HL-60 (cell line): ENCODE measurements around the gene MYO15A.

Experiments used
- DNase-seq, 2 experiments: peaks; one replicate each; pipeline ENCODE4 v3.0.0-alpha.2; 2010 to 2020; ENCODE audit warnings: low read depth in 1 of 2, low spot score in 1 of 2
- H3K27ac ChIP-seq: fragments of 250-450 bp; sonication (Bioruptor Pico); replicated peaks from 2 replicates; pipeline ENCODE4 v1.5.1; 2020; ENCODE audit warnings: mild to moderate bottlenecking, moderate library complexity
- H3K27me3 ChIP-seq: fragments of 250-450 bp; sonication (Bioruptor Pico); 2 replicates; pipeline ENCODE4 v1.5.1; 2021; ENCODE audit warnings: mild to moderate bottlenecking, moderate library complexity; ENCODE audit not compliant: insufficient read depth, poor library complexity, severe bottlenecking
- H3K4me3 ChIP-seq: replicated peaks from 2 replicates; pipeline ENCODE4 v1.5.1; 2011; ENCODE audit warnings: mild to moderate bottlenecking, control low read depth, low read length; ENCODE audit not compliant: insufficient read depth
- GABPA ChIP-seq: IDR thresholded peaks from 2 replicates; pipeline ENCODE4 v1.6.1; 2012; ENCODE audit warnings: low read depth
- POLR2AphosphoS5 ChIP-seq: IDR thresholded peaks from 2 replicates; pipeline ENCODE4 v1.6.1; 2012; ENCODE audit warnings: low read depth
- SPI1 ChIP-seq: IDR thresholded peaks from 2 replicates; pipeline ENCODE4 v1.6.1; 2012; ENCODE audit warnings: low read depth, mild to moderate bottlenecking, borderline replicate concordance
- TF ChIP-seq, protein P1 (sequence below): IDR thresholded peaks from 2 replicates; pipeline ENCODE4 v1.6.1; 2012; ENCODE audit warnings: low read depth; ENCODE audit not compliant: insufficient replicate concordance
- TF ChIP-seq, protein P2 (sequence below): IDR thresholded peaks from one replicate; pipeline ENCODE4 v1.5.1; 2011; ENCODE audit warnings: low read length, control low read depth, inconsistent platforms; ENCODE audit not compliant: insufficient read depth

The MYO15A gene

DNA sequence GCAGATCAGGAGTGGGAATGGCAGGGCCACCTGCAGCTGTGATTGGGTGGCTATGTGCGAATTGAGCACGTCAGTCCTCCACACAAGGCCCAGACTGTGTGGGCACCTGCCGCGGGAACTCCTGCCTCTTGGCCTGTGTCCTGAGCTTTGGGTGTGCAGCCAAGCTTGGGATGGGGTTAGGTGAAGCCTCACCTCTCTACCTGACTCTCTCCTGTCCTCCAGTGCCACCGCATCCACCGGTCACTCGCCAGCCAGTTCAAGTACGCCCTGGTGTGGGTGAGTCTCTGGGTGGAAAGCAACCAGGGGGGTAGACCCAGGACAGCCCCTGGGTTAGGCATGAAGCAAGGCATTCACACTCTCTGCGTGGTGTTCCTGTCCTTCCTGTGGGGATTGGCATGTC lies 2.3 kb upstream of the MYO15A start:
- DNase-seq: no peak
- Histone ChIP-seq H3K4me3 (no peak overlapping the region), H3K27me3 (no peaks in the 10 kb centered on the region), H3K27ac (no peak overlapping the region)
- TF ChIP-seq POLR2AphosphoS5 (no peak), GABPA (no peak), SPI1 (no peak)
- TF ChIP-seq, protein P1, sequence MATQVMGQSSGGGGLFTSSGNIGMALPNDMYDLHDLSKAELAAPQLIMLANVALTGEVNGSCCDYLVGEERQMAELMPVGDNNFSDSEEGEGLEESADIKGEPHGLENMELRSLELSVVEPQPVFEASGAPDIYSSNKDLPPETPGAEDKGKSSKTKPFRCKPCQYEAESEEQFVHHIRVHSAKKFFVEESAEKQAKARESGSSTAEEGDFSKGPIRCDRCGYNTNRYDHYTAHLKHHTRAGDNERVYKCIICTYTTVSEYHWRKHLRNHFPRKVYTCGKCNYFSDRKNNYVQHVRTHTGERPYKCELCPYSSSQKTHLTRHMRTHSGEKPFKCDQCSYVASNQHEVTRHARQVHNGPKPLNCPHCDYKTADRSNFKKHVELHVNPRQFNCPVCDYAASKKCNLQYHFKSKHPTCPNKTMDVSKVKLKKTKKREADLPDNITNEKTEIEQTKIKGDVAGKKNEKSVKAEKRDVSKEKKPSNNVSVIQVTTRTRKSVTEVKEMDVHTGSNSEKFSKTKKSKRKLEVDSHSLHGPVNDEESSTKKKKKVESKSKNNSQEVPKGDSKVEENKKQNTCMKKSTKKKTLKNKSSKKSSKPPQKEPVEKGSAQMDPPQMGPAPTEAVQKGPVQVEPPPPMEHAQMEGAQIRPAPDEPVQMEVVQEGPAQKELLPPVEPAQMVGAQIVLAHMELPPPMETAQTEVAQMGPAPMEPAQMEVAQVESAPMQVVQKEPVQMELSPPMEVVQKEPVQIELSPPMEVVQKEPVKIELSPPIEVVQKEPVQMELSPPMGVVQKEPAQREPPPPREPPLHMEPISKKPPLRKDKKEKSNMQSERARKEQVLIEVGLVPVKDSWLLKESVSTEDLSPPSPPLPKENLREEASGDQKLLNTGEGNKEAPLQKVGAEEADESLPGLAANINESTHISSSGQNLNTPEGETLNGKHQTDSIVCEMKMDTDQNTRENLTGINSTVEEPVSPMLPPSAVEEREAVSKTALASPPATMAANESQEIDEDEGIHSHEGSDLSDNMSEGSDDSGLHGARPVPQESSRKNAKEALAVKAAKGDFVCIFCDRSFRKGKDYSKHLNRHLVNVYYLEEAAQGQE: no peak
- TF ChIP-seq, protein P2, sequence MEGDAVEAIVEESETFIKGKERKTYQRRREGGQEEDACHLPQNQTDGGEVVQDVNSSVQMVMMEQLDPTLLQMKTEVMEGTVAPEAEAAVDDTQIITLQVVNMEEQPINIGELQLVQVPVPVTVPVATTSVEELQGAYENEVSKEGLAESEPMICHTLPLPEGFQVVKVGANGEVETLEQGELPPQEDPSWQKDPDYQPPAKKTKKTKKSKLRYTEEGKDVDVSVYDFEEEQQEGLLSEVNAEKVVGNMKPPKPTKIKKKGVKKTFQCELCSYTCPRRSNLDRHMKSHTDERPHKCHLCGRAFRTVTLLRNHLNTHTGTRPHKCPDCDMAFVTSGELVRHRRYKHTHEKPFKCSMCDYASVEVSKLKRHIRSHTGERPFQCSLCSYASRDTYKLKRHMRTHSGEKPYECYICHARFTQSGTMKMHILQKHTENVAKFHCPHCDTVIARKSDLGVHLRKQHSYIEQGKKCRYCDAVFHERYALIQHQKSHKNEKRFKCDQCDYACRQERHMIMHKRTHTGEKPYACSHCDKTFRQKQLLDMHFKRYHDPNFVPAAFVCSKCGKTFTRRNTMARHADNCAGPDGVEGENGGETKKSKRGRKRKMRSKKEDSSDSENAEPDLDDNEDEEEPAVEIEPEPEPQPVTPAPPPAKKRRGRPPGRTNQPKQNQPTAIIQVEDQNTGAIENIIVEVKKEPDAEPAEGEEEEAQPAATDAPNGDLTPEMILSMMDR: no peak

GRCh38 chr17:18107061-18107790 lies 1.3 kb upstream of the MYO15A start:
- no peak for TF ChIP-seq POLR2AphosphoS5
- no peak for TF ChIP-seq GABPA
- no peak for TF ChIP-seq SPI1
- TF ChIP-seq, protein P2: no peak
- Histone ChIP-seq H3K4me3 (no peak overlapping the region), H3K27me3 (no peaks in the 10 kb centered on the region), H3K27ac (no peak overlapping the region)
- DNase-seq: no peak

DNA sequence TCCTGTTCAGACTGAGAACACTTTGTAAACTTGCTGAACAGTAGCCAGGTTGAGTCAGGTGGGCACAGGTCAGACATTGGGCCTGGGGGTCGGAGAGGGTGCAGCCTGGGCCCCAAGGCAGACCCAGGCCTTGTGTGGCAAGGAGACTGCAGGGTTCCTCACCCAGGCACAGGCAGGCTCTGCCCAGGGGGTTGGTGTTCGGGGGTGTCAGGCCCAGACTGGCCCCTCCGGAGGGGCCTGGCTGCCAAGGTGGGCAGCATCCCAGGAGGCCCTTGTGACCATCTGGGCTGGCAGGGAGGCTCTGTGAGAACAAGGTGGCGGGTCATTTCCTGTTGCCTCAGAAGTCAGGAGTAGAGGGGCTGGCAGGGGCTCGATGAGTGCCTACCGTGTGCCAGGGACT lies 585 bp upstream of the MYO15A start:
- TF ChIP-seq SPI1 (no peak), GABPA (no peak), POLR2AphosphoS5 (no peak)
- TF ChIP-seq, protein P1: no peak
- TF ChIP-seq, protein P2: no peak
- H3K4me3 ChIP-seq: no peak overlapping the region
- no peak for DNase-seq
- no peaks in the 10 kb centered on the region for H3K27me3 ChIP-seq
- H3K27ac ChIP-seq: no peak overlapping the region
